Activated CD4-positive, alpha-beta memory T cell treated with anti-CD3 and anti-CD28 coated beads, Interleukin-2, amount 10 ng/mL, durations not matched to agents 7 days and 5 days (primary cell): ENCODE results near the gene CORO6. TPM values are rescaled to one million over a fixed set of nuclear protein-coding genes. Genes with fewer than 3 reads are reported as not detected.

Source experiments
- CTCF ChIA-PET: fragments of 350-600 bp; sonication (Branson Sonifier 250); formaldehyde crosslinking; loops from one replicate; lab custom pipeline; 2021; ENCODE audit warnings: antibody characterized with exemption, inconsistent platforms; lab: Charles Lee
- POLR2A ChIA-PET: fragments of 350-600 bp; sonication (Branson Sonifier 250); formaldehyde crosslinking; loops from one replicate; lab custom pipeline; 2021; ENCODE audit warnings: antibody characterized with exemption; lab: Charles Lee
- DNase-seq: peaks from one replicate; pipeline ENCODE4 v3.0.0-alpha.2; 2020
- H3K27ac Mint-ChIP-seq: one replicate; pipeline ENCODE4 v1.8.0; 2021; ENCODE audit warnings: mild to moderate bottlenecking, mixed read lengths
- H3K27me3 Mint-ChIP-seq: one replicate; pipeline ENCODE4 v1.8.0; 2021; ENCODE audit warnings: mixed read lengths
- H3K36me3 Mint-ChIP-seq: one replicate; pipeline ENCODE4 v1.8.0; 2021; ENCODE audit warnings: low read depth, mixed read lengths
- H3K4me1 Mint-ChIP-seq: one replicate; pipeline ENCODE4 v1.8.0; 2021; ENCODE audit warnings: mixed read lengths
- H3K4me3 Mint-ChIP-seq: one replicate; pipeline ENCODE4 v1.8.0; 2021; ENCODE audit warnings: mild to moderate bottlenecking, mixed read lengths
- H3K9me3 Mint-ChIP-seq: one replicate; pipeline ENCODE4 v1.8.0; 2021; ENCODE audit warnings: mixed read lengths
- total RNA-seq, 2 experiments: library from RNA; stranded (reverse); gene quantifications; one replicate each; pipeline ENCODE4 v1.2.3, GENCODE V29; 2021

CORO6 gene
- total RNA-seq, 2 experiments from 2014 or later, result 5.3 to 5.6 TPM

DNA sequence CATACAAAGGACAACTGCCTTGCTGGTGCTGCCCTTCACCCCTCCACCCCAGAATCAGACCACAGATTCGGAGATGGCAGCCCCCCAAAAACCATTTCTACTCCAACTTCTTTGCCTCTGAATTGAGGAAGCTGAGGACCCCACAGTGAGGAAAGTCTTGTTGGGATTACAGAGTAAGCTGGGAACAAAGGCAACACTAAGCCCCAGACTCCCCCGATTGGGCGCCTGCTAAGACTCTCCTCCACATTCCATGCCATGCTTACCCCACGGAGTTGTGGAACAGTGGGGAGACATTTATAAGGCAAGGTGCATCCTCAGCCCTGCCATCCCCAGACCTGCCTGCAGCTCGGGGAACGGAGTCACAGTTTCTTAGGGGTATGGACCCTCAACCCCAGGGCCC, 35.1 kb downstream of the CORO6 start:
- no peaks in the 10 kb centered on the region for H3K27me3 Mint-ChIP-seq
- peaks cover 77% of the 10 kb centered on the region for H3K4me1 Mint-ChIP-seq
- H3K27ac Mint-ChIP-seq, result peak overlapping the region; percentile 44
- peak overlapping the region; percentile 97 for H3K4me3 Mint-ChIP-seq
- no peak for DNase-seq
- H3K9me3 Mint-ChIP-seq, result no peaks in the 10 kb centered on the region
- POLR2A ChIA-PET, result interaction anchor here (1.0 to 4.9 kb wide), 5 partner anchors 18 to 343 kb away, joined by 5 to 61 read pairs (median 8); partner anchors contain the start of genes ABHD15, SSH2 and TP53I13
- CTCF ChIA-PET, result interaction anchor here (1.0 to 3.1 kb wide), 7 partner anchors 8 to 192 kb away, joined by 3 to 19 read pairs (median 6); no protein-coding TSS in a partner anchor
- peaks cover 12% of the 10 kb centered on the region for H3K36me3 Mint-ChIP-seq

DNA sequence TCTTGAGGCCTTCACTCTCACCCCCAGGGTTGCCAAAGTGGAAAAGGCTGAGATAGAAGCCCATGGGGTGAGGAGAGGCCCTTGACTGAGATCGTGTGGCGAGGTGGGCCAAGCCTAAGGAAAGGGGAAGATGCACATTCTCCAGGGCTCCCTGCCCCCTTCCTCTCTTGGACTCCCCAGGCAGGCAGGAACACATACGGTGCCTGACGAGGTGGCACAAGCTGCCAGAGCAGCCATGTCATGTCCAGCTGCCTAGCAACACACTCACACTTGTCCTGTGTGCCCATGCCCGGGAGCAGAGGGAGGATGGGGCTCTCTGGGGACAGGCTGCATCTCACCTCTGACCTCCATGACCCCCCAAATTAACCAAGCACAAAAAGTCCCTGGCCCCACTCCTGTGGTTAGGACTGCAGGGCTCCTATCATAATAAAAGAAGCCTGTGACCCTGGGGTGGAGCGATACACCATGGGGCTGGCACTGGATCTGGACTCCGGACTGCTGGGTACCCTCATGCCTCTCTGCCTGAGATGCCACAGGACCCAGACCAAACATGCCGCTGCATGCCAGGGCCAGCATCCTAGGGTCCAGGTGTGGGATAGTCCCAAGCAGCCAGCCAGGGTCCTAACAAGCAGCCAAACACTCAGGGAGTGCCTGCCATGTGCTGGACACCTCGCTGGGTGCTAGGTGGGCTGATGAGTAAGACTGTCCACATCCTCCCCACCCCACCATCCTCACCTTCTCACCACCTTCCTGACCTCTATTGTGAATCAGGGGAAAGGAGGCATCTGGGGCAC, 35.8 kb downstream of the CORO6 start:
- peaks cover 73% of the 10 kb centered on the region for H3K4me1 Mint-ChIP-seq
- H3K4me3 Mint-ChIP-seq, result peak overlapping the region; percentile 97
- CTCF ChIA-PET, result interaction anchor here (0.7 to 3.1 kb wide), 9 partner anchors 14 to 217 kb away, joined by 3 to 19 read pairs (median 4); no protein-coding TSS in a partner anchor
- POLR2A ChIA-PET, result interaction anchor here (0.8 to 4.9 kb wide), 6 partner anchors 17 to 447 kb away, joined by 3 to 61 read pairs (median 6); partner anchors contain the start of genes ABHD15, SSH2 and TP53I13
- H3K9me3 Mint-ChIP-seq, result no peaks in the 10 kb centered on the region
- no peaks in the 10 kb centered on the region for H3K27me3 Mint-ChIP-seq
- DNase-seq, result no peak
- H3K36me3 Mint-ChIP-seq, result peaks cover 15% of the 10 kb centered on the region
- H3K27ac Mint-ChIP-seq, result peak overlapping the region; percentile 44

DNA sequence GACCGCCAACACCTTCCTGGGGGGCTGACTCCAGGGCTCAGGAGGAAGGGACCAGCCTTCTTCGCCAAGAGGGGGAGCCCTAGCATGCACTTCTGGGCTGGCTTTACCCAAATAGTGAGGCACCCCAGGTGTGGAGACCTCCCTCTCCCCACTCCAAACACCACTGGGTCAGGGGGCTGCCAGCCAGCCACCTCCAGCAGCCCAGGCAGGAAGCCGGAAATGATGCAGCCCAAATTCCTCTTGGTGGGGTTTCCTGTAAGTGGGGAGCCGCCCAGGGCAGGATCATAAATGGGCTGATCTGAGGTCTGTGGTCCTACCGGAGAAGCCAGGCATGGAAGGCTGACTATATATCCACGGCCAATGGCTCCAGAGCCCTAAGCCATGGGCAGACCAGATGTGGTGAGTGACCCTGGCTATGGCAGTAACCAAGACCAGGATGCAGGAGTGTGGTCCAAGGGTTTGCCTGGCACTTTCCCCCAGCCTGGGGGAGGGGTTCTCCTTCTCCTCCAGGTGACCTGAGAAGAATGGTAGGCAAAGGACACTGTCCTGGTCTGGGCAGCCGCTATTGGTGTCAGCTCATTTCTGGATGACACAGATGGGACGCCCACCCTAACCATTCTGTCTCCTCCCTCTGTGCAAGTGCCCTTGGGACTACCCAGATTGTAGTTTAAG, 37.5 kb downstream of the CORO6 start:
- DNase-seq, result no peak
- Mint-ChIP-seq H3K4me3 (peak overlapping the region; percentile 37), H3K27ac (peak overlapping the region; percentile 73), H3K4me1 (peaks cover 60% of the 10 kb centered on the region), H3K9me3 (no peaks in the 10 kb centered on the region), H3K36me3 (peaks cover 18% of the 10 kb centered on the region), H3K27me3 (no peaks in the 10 kb centered on the region)
- CTCF ChIA-PET, result interaction anchor here (1.2 to 4.4 kb wide), 5 partner anchors 13 to 215 kb away, joined by 3 to 19 read pairs (median 4); no protein-coding TSS in a partner anchor
- POLR2A ChIA-PET, result interaction anchor here (1.7 to 4.9 kb wide), 3 partner anchors 18 to 31 kb away, joined by 4 to 61 read pairs (median 24); partner anchors contain the start of genes ABHD15 and TP53I13

DNA sequence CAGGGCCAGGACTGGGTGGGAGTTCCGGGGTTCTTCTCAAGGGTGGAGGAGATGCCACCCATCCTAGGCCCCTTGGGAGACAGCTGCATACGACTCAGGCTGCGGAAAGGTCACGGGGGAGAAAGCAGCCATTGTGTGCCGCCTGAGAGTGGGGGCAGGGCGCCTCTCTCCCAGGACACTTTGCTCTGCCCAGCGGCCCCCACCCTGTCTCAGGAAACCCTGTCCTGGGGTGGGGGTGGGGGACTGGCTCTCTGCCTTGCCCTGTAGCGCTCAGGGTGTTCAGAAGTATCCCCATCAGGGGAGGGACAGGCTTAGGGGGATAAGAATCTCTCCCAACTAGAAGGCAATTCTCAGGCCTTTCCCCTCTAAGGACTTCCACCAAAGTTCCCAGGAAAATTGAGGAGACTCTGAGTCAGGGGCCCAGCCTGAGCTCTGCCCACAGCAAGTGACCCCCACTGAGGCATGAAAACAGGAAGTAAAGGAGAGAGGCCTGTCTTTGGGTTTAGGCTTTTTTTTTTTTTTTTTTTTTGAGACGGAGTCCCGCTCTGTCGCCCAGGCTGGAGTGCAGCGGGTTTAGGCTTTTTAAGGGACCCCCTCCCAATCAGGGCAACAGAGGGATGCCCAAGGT, 38.1 kb downstream of the CORO6 start:
- no peaks in the 10 kb centered on the region for H3K27me3 Mint-ChIP-seq
- ChIA-PET CTCF (interaction anchor here (0.7 to 4.4 kb wide), 5 partner anchors 12 to 195 kb away, joined by 3 to 19 read pairs (median 4); no protein-coding TSS in a partner anchor), POLR2A (interaction anchor here (4.9 kb wide), 1 partner anchor 32 kb away, joined by 61 read pairs; no protein-coding TSS in a partner anchor)
- DNase-seq, result no peak
- peaks cover 19% of the 10 kb centered on the region for H3K36me3 Mint-ChIP-seq
- peaks cover 57% of the 10 kb centered on the region for H3K4me1 Mint-ChIP-seq
- H3K9me3 Mint-ChIP-seq, result no peaks in the 10 kb centered on the region
- no peak overlapping the region for H3K4me3 Mint-ChIP-seq
- H3K27ac Mint-ChIP-seq, result peak overlapping the region; percentile 73

DNA sequence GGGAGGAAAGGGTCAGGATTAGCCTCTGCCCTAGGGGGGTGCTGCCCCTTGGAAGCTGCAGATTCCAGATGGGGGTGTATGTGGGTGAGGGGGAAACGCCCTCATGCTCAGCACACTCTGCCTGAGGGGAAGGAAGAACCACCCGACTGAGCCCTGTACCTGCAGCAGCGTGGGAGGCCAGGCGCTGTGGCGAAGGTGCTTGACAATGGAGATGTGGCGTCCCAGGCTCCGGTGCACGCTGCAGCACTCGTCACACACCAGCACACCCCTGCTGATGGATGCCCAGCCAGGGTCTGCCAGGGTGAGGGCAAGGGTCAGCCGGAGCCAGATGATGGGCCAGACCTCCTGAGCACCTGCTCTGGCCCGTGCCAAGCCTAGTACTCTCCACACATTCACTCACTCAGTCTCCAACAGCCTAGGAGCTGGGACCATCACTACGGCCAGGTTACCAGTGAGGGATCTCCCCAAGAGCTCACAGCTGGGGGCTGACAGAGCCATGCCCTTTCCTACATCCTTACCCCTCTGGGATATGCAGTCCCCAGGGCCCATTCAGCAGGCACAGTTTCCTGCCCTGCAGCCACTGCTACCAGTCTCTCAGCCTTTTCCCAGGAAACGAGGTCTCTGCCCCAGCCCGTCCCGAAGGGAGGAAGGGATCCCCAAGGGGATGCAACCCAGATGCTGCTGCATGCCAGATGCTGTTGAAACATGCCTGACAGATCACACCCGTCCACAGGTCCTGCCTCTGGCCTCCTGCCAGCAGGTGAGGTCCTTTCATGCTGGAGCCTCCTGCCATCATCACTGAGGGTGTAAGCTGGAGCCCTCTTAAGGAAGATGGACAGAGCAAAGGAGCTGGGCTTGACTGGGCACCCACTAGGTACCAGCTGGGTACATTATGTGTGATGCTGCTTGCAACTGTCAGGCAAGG, 39.1 kb downstream of the CORO6 start:
- no peaks in the 10 kb centered on the region for H3K27me3 Mint-ChIP-seq
- no peaks in the 10 kb centered on the region for H3K9me3 Mint-ChIP-seq
- H3K27ac Mint-ChIP-seq, result peak overlapping the region; percentile 73
- peaks cover 23% of the 10 kb centered on the region for H3K36me3 Mint-ChIP-seq
- no peak for DNase-seq
- ChIA-PET POLR2A (interaction anchor here (1.6 kb wide), 1 partner anchor 34 kb away, joined by 8 read pairs; no protein-coding TSS in a partner anchor), CTCF (interaction anchor here (1.7 to 5.5 kb wide), 4 partner anchors 8 to 34 kb away, joined by 3 to 43 read pairs (median 30); partner anchors contain the start of gene ANKRD13B)
- H3K4me3 Mint-ChIP-seq, result no peak overlapping the region
- H3K4me1 Mint-ChIP-seq, result peaks cover 57% of the 10 kb centered on the region

DNA sequence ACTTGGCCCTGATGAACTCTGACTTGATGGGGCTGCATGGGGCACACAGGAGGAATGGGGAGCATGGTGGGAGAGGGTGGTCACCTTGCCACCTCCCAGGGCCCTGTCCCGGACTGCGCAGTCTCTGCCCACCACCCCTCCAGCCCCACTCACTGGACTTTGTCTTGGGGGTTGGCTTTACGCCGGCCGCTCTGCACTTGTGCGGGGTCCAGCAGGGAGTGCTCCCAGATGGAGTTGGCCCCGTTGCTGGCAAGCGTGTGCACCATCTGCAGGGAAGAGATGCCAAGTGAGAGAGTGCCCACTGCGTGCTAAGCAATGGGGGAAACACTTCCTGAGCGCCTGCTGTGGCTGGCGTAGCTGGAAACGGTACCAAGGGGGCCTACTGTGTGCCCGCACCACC, 39.9 kb downstream of the CORO6 start:
- POLR2A ChIA-PET, result interaction anchor here (1.3 to 1.7 kb wide), 3 partner anchors 8 to 35 kb away, joined by 4 to 8 read pairs (median 8); partner anchors contain the start of gene ABHD15
- H3K4me1 Mint-ChIP-seq, result peaks cover 52% of the 10 kb centered on the region

DNA sequence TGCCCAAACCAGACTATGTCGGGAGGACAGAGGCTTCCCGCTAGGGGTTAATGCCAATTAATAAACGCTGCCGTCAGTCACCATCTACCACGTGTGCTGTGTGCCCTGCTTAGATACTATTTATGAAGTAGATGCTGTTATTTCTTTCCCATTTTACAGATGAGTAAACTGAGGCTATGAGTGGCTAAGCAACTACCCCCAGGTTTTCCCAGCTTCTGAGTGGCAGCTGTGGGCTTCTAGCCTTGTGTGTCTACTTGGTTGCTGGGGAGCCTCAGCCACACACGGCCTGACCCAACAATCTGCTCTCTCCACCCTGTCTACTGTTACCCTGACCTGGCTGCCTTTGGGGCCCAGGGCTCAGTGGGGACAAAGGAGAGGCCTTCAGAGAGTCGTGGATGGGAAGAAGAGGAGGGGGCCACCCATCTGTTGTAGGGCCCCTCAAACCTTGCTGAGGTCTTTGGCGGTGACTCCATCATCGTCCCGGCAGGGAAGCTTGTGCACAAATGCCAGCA, 40.4 kb downstream of the CORO6 start:
- Mint-ChIP-seq H3K4me1 (peaks cover 47% of the 10 kb centered on the region), H3K4me3 (no peak overlapping the region)
- CTCF ChIA-PET, result interaction anchor here (0.5 to 5.5 kb wide), 5 partner anchors 9 to 291 kb away, joined by 3 to 43 read pairs (median 19); partner anchors contain the start of gene ANKRD13B

More for the DNA sequence above, 39.9 kb downstream of the CORO6 start:
- DNase-seq, result no peak
- Mint-ChIP-seq H3K4me3 (no peak overlapping the region), H3K27ac (no peak overlapping the region), H3K9me3 (no peaks in the 10 kb centered on the region), H3K36me3 (peaks cover 28% of the 10 kb centered on the region), H3K27me3 (no peaks in the 10 kb centered on the region)
- CTCF ChIA-PET, result interaction anchor here (2.0 to 5.5 kb wide), 4 partner anchors 9 to 35 kb away, joined by 6 to 43 read pairs (median 30); partner anchors contain the start of gene ANKRD13B

DNA sequence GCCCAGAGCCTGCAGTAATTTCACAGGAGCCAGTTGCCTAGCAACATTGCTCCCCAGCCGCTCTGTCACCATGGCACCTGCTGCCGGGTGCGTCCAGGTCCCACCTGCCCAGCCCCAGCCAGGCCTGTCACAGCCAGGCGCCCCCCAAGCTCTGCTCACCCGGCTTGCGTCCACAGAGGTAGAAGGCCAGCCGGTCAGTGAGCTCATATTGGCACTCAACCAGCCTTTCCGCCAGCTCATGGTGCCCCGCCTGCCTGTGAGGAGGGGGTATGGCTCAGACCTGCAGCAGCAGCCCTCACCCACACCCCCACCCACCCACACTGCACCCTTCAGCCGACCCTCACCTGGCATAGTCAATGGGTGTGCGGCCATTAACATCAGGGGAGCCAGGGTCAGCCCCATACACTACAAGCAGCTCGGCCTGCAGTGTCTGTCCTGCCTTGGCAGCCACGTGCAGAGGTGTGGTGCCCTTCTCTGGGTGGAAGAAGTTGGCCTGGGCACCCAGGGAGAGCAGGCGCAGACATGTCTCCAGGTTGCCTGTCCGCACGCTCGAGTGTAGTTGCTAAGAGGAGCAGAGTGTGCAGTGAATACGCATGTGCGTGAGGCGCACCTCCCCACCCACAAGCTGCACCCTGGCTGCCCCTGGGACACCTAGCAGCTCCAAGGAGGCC, 41.0 kb downstream of the CORO6 start:
- Mint-ChIP-seq H3K27ac (no peak overlapping the region), H3K4me1 (peaks cover 41% of the 10 kb centered on the region), H3K27me3 (no peaks in the 10 kb centered on the region), H3K9me3 (no peaks in the 10 kb centered on the region), H3K36me3 (peaks cover 30% of the 10 kb centered on the region), H3K4me3 (no peak overlapping the region)
- POLR2A ChIA-PET, result interaction anchor here (1.2 to 4.4 kb wide), 5 partner anchors 9 to 36 kb away, joined by 4 to 24 read pairs (median 8); partner anchors contain the start of gene ABHD15
- DNase-seq, result no peak
- CTCF ChIA-PET, result interaction anchor here (0.5 to 5.5 kb wide), 10 partner anchors 9 to 291 kb away, joined by 3 to 43 read pairs (median 6); partner anchors contain the start of gene ANKRD13B

More for the DNA sequence above, 40.4 kb downstream of the CORO6 start:
- POLR2A ChIA-PET, result interaction anchor here (1.3 to 1.7 kb wide), 3 partner anchors 9 to 35 kb away, joined by 4 to 8 read pairs (median 8); partner anchors contain the start of gene ABHD15
- H3K36me3 Mint-ChIP-seq, result peaks cover 30% of the 10 kb centered on the region
- H3K27me3 Mint-ChIP-seq, result no peaks in the 10 kb centered on the region
- H3K9me3 Mint-ChIP-seq, result no peaks in the 10 kb centered on the region
- DNase-seq, result no peak
- H3K27ac Mint-ChIP-seq, result peak overlapping the region; percentile 26

DNA sequence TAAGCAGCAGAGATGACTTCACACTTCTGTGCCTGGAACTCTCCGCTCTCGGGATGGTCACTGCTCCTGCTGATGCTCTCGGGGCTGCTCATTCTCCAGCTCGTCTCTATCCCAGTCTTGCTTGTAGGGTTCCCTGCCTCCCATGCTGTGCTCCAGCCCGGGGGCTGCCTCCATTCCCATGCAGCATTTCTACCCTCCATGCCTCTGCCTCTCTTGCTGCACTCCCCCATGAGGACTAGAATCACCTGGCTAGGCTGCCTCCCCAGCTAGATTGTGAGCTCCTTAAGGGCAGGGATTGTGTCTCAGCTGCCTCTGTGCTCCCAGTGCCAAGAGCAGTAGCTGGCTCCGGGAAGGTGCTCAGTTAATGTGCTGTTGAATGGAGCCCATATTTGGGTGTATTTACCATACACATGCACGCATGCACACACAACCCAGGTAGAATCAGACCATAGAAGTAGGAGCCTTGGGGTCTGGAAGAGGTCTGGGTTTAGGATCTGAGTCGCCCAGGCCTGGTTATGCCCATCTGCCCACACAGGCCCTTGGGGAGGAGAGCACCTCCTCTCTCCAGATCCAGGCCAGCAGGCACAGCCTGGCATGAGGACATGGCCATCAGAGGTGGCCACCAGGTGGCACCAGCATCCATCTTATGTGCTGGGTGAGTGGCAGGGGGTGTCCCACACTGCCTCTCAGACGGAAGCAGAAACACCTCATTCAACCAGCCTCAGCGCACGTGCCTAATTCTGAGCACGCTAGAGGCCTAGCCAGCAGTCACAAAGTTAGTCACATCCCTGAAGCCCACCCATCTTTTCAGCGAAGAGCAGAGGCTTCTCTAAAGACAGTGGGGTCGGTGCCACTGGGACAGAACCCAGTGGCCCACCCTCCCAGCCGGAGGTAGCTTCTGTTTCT, 42.6 kb downstream of the CORO6 start:
- CTCF ChIA-PET, result interaction anchor here (0.6 to 5.5 kb wide), 12 partner anchors 8 to 351 kb away, joined by 3 to 43 read pairs (median 4); partner anchors contain the start of gene ANKRD13B
- Mint-ChIP-seq H3K9me3 (no peaks in the 10 kb centered on the region), H3K4me3 (no peak overlapping the region), H3K27me3 (no peaks in the 10 kb centered on the region), H3K27ac (peak overlapping the region; percentile 85), H3K36me3 (peaks cover 36% of the 10 kb centered on the region), H3K4me1 (peaks cover 25% of the 10 kb centered on the region)
- POLR2A ChIA-PET, result interaction anchor here (1.2 to 4.4 kb wide), 3 partner anchors 12 to 37 kb away, joined by 5 to 24 read pairs (median 13); partner anchors contain the start of genes ABHD15 and ANKRD13B
- peak; percentile 90 for DNase-seq
